HK-2 (cell line): ENCODE data around the gene CSNK1E.

Experiments
- DNase-seq: peaks from one replicate; pipeline ENCODE4 v3.0.0-alpha.2; 2018; ENCODE audit not compliant: unreplicated experiment

Gene CSNK1E

GRCh38 chr22:38249803-38250642 lies 67.2 kb downstream of the CSNK1E start:
- no peak for DNase-seq

GRCh38 chr22:38249301-38249700 lies 67.9 kb downstream of the CSNK1E start:
- no peak for DNase-seq

DNA sequence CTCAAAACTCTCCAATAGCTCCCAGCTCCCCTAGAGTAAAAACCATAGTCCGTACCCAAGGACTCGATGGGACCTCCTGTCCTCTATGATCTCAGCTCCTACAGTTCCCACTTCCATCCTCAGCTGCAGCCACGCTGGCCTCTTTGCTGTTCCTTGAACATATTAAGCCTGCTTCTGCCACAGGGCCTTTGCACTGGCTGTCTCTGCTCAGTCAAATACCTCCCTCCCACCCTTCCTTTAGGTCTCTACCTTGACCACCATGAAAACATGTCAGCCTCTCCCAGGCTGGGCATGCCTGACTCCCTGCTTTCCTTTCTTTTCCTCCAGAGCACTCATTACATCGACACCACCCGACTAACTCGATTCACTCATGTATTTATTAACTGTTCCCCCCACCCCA lies 69.0 kb downstream of the CSNK1E start:
- DNase-seq, result no peak

DNA sequence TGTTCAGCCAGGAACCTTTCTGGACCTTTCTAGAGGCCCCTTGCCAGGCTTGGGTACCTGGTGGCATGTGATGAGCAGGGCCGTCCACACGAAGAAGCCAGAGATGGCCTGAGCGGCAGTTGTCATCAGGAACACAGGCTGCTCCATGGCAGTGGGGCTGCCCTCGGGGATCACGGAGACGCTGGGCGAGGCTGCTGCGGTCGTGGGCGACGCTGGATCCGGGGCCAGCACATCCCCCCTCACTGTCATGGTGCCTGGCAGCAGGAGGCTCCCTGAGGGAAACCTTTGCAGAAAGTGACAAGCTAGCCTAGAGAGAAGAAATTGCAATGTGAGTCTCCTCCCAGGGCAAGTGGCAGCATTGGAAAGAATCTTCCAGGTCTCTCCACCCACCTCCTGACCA lies 69.5 kb downstream of the CSNK1E start:
- DNase-seq, result no peak

DNA sequence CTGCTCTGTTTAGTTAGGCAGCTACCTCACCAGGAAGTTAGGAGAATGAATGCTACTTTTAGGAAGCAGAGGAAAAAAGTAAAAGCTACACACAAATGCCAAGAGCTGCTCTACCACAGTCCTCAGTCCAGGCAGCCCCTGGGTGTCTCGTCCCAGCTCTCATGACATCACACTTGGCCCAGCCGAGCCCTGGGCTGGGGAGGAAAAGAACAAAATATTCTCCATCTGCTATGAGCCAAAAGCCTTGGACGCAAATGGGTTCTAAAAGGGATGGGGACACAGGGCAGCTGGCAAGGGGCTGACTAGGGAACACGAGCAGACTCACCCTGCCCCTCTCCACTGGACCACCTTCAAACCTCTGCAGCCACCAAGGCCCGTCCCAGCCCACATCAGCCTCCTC lies 70.5 kb downstream of the CSNK1E start:
- DNase-seq, result no peak

- DNase-seq, result no peak
These were observed 71.1 kb downstream of the CSNK1E start for GRCh38 chr22:38246046-38246658.

DNA sequence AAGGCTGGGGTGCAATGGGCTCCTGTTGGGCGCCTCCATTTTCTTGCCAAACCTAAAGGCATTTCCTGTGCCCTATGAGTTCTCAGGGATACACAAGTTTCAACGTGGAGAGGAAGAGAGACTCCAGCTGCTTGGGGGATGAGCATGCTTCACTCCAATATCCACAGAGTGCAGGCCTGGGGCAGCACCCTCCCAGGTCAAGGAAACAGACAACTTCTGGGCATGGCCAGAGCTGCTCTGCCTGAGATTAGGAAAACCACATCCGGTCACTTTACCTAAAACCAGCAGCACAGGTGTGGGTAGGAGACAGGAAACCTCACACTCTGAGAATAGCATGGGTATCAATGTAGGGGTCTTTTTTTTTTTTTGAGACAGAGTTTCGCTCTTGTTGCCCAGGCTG lies 73.1 kb downstream of the CSNK1E start:
- DNase-seq, result no peak

GRCh38 chr22:38243007-38243765 lies 74.0 kb downstream of the CSNK1E start:
- no peak for DNase-seq

- peak; percentile 79 for DNase-seq
These were observed 76.4 kb downstream of the CSNK1E start for GRCh38 chr22:38240734-38241252.
